ENCODE measurements around the gene MYO1B. TPM values are rescaled to one million over a fixed set of nuclear protein-coding genes. Genes with fewer than 3 reads are reported as not detected.
A peak's percentile ranks its signal among the peaks of the same experiment; 100 is the strongest.

The MYO1B gene
- total RNA-seq, 2 donors from 2014 or later, result 74.7 to 79.4 TPM

DNA sequence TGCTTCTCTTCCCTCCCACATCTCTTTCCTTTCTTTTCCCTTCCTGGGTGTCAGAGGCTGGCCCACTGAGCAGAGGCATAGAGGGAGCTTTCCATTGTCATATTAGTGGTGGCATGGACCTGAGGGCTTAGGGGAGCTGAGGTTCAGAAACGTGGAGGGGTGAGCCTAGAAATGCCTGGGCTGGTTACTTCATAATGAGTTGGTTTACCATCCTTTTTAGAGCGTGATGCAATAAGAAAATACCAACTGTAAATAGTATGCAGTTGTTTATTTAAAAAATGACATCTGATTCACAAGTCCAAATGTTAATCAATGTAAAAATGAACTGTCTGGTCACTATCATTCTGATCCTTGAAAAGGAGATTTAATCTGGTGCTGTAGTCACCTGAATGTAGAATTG lies 46.3 kb downstream of the MYO1B start:
- no peak for ATAC-seq (ENCODE audit: insufficient number of reproducible peaks, low FRiP score, low read depth)
- no peaks in the 10 kb centered on the region for H3K27me3 ChIP-seq (replicated peaks; ENCODE audit: insufficient read depth)
- H3K36me3 ChIP-seq, result no peaks in the 10 kb centered on the region
- TF ChIP-seq, protein P1, sequence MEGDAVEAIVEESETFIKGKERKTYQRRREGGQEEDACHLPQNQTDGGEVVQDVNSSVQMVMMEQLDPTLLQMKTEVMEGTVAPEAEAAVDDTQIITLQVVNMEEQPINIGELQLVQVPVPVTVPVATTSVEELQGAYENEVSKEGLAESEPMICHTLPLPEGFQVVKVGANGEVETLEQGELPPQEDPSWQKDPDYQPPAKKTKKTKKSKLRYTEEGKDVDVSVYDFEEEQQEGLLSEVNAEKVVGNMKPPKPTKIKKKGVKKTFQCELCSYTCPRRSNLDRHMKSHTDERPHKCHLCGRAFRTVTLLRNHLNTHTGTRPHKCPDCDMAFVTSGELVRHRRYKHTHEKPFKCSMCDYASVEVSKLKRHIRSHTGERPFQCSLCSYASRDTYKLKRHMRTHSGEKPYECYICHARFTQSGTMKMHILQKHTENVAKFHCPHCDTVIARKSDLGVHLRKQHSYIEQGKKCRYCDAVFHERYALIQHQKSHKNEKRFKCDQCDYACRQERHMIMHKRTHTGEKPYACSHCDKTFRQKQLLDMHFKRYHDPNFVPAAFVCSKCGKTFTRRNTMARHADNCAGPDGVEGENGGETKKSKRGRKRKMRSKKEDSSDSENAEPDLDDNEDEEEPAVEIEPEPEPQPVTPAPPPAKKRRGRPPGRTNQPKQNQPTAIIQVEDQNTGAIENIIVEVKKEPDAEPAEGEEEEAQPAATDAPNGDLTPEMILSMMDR (IDR thresholded peaks at IDR 0.05), result no peak
- no peak for DNase-seq (ENCODE audit: low spot score)
- no peak overlapping the region for H3K27ac ChIP-seq
- H3K9me3 ChIP-seq, result no peaks in the 10 kb centered on the region
- H3K4me1 ChIP-seq (ENCODE audit: control insufficient read depth in 1 of 2, low read depth in 2 of 2), result peaks cover 8 to 40% of the 10 kb centered on the region in 2 donors
- H3K4me3 ChIP-seq, result no peak overlapping the region

DNA sequence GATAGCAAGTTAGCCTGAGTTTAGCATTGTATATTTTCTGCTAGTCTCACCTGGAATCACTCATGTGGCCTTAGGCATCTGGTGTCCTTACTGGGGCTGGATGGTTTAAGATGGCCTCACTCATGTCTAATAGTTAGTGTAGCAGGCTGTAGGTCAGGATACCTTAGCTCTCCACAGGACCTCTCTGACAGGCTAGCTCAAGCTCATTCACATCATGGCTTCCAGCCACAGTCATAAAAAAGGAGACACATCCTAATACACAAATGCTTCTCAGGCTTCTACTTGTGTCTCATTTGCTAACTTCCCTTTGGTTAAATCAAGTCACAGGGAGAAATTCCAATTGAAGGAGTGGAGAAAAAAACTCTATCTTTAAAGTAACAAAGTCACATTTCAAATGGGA lies 47.7 kb downstream of the MYO1B start:
- no peaks in the 10 kb centered on the region for H3K36me3 ChIP-seq
- no peak overlapping the region for H3K27ac ChIP-seq
- peaks cover 15 to 54% of the 10 kb centered on the region in 2 donors for H3K4me1 ChIP-seq (ENCODE audit: control insufficient read depth in 1 of 2, low read depth in 2 of 2)
- DNase-seq (ENCODE audit: low spot score) (no peak), ATAC-seq (ENCODE audit: insufficient number of reproducible peaks, low FRiP score, low read depth) (no peak)
- no peaks in the 10 kb centered on the region for H3K27me3 ChIP-seq (replicated peaks; ENCODE audit: insufficient read depth)
- no peak overlapping the region for H3K4me3 ChIP-seq
- TF ChIP-seq, protein P1 (IDR thresholded peaks at IDR 0.05), result no peak
- H3K9me3 ChIP-seq, result no peaks in the 10 kb centered on the region

DNA sequence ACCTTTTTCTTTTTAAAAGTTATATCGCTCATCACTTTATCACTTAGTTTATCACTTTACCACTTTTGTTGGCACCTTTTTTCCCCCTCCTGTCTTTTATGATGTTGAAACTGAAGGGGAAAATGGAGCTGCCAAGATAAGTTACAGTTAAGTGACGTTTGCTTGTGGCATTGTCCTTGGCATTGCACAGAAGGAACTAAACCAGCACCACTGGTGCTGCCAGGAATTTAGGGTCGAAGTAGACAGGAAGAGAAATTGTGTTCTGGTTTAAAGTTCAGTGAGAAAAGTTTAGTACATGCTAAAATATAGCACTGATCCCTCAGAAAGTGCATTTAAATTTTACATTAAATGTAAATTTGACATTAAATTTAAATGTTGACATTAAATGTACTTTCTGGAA lies 49.9 kb downstream of the MYO1B start:
- H3K36me3 ChIP-seq, result no peaks in the 10 kb centered on the region
- no peaks in the 10 kb centered on the region for H3K9me3 ChIP-seq
- H3K27me3 ChIP-seq (replicated peaks; ENCODE audit: insufficient read depth), result no peaks in the 10 kb centered on the region
- H3K27ac ChIP-seq, result peak overlapping the region; percentile 41 to 53
- DNase-seq (ENCODE audit: low spot score) (no peak), ATAC-seq (ENCODE audit: insufficient number of reproducible peaks, low FRiP score, low read depth) (no peak)
- H3K4me1 ChIP-seq (ENCODE audit: control insufficient read depth in 1 of 2, low read depth in 2 of 2), result peaks cover 18 to 69% of the 10 kb centered on the region in 2 donors
- H3K4me3 ChIP-seq, result no peak overlapping the region
- TF ChIP-seq, protein P1 (IDR thresholded peaks at IDR 0.05), result no peak

DNA sequence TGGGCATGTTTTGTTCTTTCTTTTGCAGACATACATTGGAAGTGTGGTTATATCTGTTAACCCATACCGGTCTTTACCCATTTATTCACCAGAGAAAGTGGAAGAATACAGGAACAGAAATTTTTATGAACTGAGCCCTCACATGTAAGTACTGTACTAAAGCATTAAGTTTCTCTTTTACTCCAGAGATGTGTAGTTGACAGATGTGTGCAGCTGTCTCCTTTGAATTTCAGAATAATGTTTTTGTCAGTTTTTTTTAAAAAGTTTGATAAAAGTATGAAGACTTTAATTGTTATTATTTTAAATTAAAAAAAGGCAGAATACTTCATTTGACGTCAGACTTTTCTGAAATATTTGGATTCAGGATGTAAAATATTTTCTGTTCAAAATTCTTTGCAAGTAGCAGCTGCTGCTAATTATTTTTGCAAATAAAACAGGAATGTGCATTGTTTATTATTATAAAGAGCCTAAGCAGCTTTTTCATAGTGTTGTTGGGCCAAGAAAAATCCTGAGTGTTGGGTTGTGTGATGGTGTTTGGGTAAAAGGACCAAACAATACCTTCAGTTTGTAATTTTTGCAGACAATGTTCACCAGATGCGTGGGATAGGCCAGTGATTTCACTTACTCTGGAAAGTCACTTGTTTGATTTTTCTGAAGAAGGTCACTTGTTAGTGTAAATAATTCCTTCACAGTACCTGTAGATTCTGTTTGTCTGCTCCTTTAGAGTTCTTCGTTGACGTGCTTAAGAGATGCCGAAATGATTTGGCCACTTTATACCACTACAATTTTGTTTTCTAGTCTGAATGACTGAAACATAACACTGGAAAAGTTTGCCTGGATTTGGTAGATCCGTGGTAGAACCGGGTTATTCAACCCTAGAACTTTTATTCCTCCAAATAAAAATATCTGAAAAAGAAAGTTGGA lies 51.1 kb downstream of the MYO1B start:
- H3K27ac ChIP-seq, result peak overlapping the region; percentile 21 to 22

DNA sequence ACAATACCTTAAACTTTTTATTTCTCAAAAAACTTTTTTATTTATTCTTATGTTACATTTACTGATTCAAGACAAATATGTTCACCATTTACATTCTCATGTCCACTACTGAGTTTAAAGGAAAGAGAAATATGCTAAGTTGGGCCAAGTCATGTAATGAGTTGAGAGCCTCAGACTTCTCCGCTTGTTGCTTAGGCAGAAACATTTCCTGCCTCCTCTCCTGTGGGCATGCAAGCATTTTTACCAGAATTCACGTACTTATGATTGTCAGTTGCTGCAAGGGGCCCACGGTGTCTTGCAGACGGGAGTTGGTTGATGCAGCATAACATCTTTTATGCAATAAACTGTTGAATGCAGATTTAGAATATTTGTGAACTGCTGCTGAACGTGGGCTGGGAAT lies 51.8 kb downstream of the MYO1B start:
- Histone ChIP-seq H3K36me3 (no peaks in the 10 kb centered on the region), H3K27ac (peak overlapping the region; percentile 21 to 22), H3K27me3 (replicated peaks; ENCODE audit: insufficient read depth) (no peaks in the 10 kb centered on the region), H3K9me3 (no peaks in the 10 kb centered on the region), H3K4me1 (ENCODE audit: control insufficient read depth in 1 of 2, low read depth in 2 of 2) (peaks cover 18 to 54% of the 10 kb centered on the region in 2 donors), H3K4me3 (peak overlapping the region; percentile 27)
- ATAC-seq (ENCODE audit: insufficient number of reproducible peaks, low FRiP score, low read depth) (no peak), DNase-seq (ENCODE audit: low spot score) (no peak)
- TF ChIP-seq, protein P1 (IDR thresholded peaks at IDR 0.05), result no peak

More for the DNA sequence above, 51.1 kb downstream of the MYO1B start:
- Histone ChIP-seq H3K27me3 (replicated peaks; ENCODE audit: insufficient read depth) (no peaks in the 10 kb centered on the region), H3K9me3 (no peaks in the 10 kb centered on the region), H3K4me1 (ENCODE audit: control insufficient read depth in 1 of 2, low read depth in 2 of 2) (peaks cover 18 to 61% of the 10 kb centered on the region in 2 donors), H3K4me3 (peak overlapping the region; percentile 27), H3K36me3 (no peaks in the 10 kb centered on the region)
- TF ChIP-seq, protein P1 (IDR thresholded peaks at IDR 0.05), result no peak
- no peak for ATAC-seq (ENCODE audit: insufficient number of reproducible peaks, low FRiP score, low read depth)
- DNase-seq (ENCODE audit: low spot score), result no peak

All from thoracic aorta (tissue), 2 donors.